Testis (tissue), 3 donors: ENCODE results near the gene SLITRK3. TPM values are rescaled to one million over a fixed set of nuclear protein-coding genes. Genes with fewer than 3 reads are reported as not detected.

ENCODE experiments used
- DNase-seq: peaks from one replicate; pipeline ENCODE4 v3.0.0-alpha.2; 2019
- H3K27ac ChIP-seq, 2 donors: fragments of 200-600 bp; sonication (generic); one replicate each; pipeline ENCODE4 v1.5.1; 2019
- H3K27me3 ChIP-seq: fragments of 200-600 bp; sonication (generic); one replicate; pipeline ENCODE4 v1.5.1; 2019
- H3K36me3 ChIP-seq: fragments of 200-600 bp; sonication (generic); one replicate; pipeline ENCODE4 v1.5.1; 2017; ENCODE audit warnings: low read depth; ENCODE audit errors: missing control alignments
- H3K4me1 ChIP-seq: fragments of 200-600 bp; sonication (generic); one replicate; pipeline ENCODE4 v1.5.1; 2019
- H3K4me3 ChIP-seq, 2 donors: fragments of 200-600 bp; sonication (generic); one replicate each; pipeline ENCODE4 v1.5.1; 2017 to 2019
- H3K9me3 ChIP-seq: fragments of 200-600 bp; sonication (generic); one replicate; pipeline ENCODE4 v1.5.1; 2017
- CTCF ChIP-seq, 3 experiments: fragments of 450-650 bp in 2 of 3; fragments of 200-600 bp in 1 of 3; sonication (generic) in 1 of 3; IDR thresholded peaks; one replicate each; pipeline ENCODE4 v1.5.1; 2016 to 2019; ENCODE audit warnings: antibody characterized with exemption in 3 of 3, mild to moderate bottlenecking in 2 of 3, moderate library complexity in 1 of 3
- POLR2A ChIP-seq: fragments of 450-650 bp; IDR thresholded peaks from one replicate; pipeline ENCODE4 v1.6.1; 2017; ENCODE audit warnings: antibody characterized with exemption, mild to moderate bottlenecking, moderate library complexity
- WGBS, 2 donors: methylation state at CpG; one replicate each; pipeline ENCODE4 v1.1.5; 2018; 5-methylcytosine and 5-hydroxymethylcytosine counted together
- intact Hi-C: fragments of 100-400 bp; cut with DNase I; formaldehyde crosslinking; loops from one replicate; pipeline ENCODE4 v1.15.1; 2023; ENCODE audit warnings: low total_unique reads
- polyA plus RNA-seq: library from polyadenylated mRNA; stranded (reverse); fragments of 350-450 nt; fragmentation: Illumina TruSeq; extraction: RNeasy Lipid Tissue Mini Kit (QIAGEN cat#74804); gene quantifications from one replicate; pipeline ENCODE4 v1.2.3, GENCODE V29; 2014; ENCODE audit warnings: low read depth, low replicate concordance; ENCODE audit not compliant: insufficient read depth
- total RNA-seq, 2 donors: library from RNA; depleted of rRNA; stranded (reverse); fragments of >200 nt; gene quantifications; one replicate each; pipeline ENCODE4 v1.2.3, GENCODE V29; 2016

SLITRK3 gene
- total and polyA plus RNA-seq, 3 donors from 2014 or later: 0.06 to 1.6 (median 0.16) TPM

GRCh38 chr3:165206454-165207266 lies 10.5 kb upstream of the SLITRK3 start:
- H3K36me3 ChIP-seq: no peaks in the 10 kb centered on the region
- DNase-seq: peak; percentile 87
- intact Hi-C loops: no loop called here
- peak overlapping the region in 1 of 2 donors; percentile 11 for H3K27ac ChIP-seq
- H3K27me3 ChIP-seq: no peaks in the 10 kb centered on the region
- TF ChIP-seq POLR2A (no peak), CTCF (IDR thresholded peaks at IDR 0.05) (peak; percentile 49 to 76 (median 58))
- WGBS, 2 donors: 13 to 15% methylated on average over 26 of the region's 26 CpGs
- H3K4me1 ChIP-seq: no peaks in the 10 kb centered on the region
- H3K9me3 ChIP-seq: no peaks in the 10 kb centered on the region
- H3K4me3 ChIP-seq: peak overlapping the region; percentile 31 to 53

- no peaks in the 10 kb centered on the region for H3K36me3 ChIP-seq
- DNase-seq: no peak
- no peak overlapping the region for H3K4me3 ChIP-seq
- no peaks in the 10 kb centered on the region for H3K4me1 ChIP-seq
- no peaks in the 10 kb centered on the region for H3K9me3 ChIP-seq
- intact Hi-C loops: no loop called here
- TF ChIP-seq CTCF (IDR thresholded peaks at IDR 0.05) (no peak), POLR2A (no peak)
- H3K27me3 ChIP-seq: no peaks in the 10 kb centered on the region
- H3K27ac ChIP-seq: no peak overlapping the region
- WGBS, 2 donors: 90 to 91% methylated on average over 1 of the region's 1 CpG
Observed at GRCh38 chr3:165204445-165204844, 8.3 kb upstream of the SLITRK3 start.

- intact Hi-C loops: no loop called here
- Histone ChIP-seq H3K27ac (no peak overlapping the region), H3K4me1 (no peaks in the 10 kb centered on the region), H3K9me3 (no peaks in the 10 kb centered on the region), H3K4me3 (no peak overlapping the region), H3K36me3 (no peaks in the 10 kb centered on the region), H3K27me3 (no peaks in the 10 kb centered on the region)
- DNase-seq: no peak
- TF ChIP-seq POLR2A (no peak), CTCF (IDR thresholded peaks at IDR 0.05) (no peak)
- 93% methylated on average over 5 of the region's 5 CpGs for WGBS, 2 donors
Observed at GRCh38 chr3:165202995-165203394, 6.8 kb upstream of the SLITRK3 start.

- intact Hi-C loops: no loop called here
- no peaks in the 10 kb centered on the region for H3K9me3 ChIP-seq
- H3K36me3 ChIP-seq: no peaks in the 10 kb centered on the region
- no peak for TF ChIP-seq CTCF (IDR thresholded peaks at IDR 0.05)
- no peak for TF ChIP-seq POLR2A
- H3K4me1 ChIP-seq: peaks cover 4% of the 10 kb centered on the region
- WGBS, 2 donors: 87 to 92% methylated on average over 2 of the region's 2 CpGs
- no peak for DNase-seq
- H3K27ac ChIP-seq: no peak overlapping the region
- no peak overlapping the region for H3K4me3 ChIP-seq
- H3K27me3 ChIP-seq: no peaks in the 10 kb centered on the region
Observed at GRCh38 chr3:165201964-165202363, 5.8 kb upstream of the SLITRK3 start.

GRCh38 chr3:165197481-165197800 lies 1.3 kb upstream of the SLITRK3 start:
- Histone ChIP-seq H3K27me3 (peaks cover 8% of the 10 kb centered on the region), H3K27ac (no peak overlapping the region), H3K4me1 (peaks cover 27% of the 10 kb centered on the region), H3K4me3 (no peak overlapping the region), H3K9me3 (no peaks in the 10 kb centered on the region), H3K36me3 (no peaks in the 10 kb centered on the region)
- intact Hi-C loops: no loop called here
- 34 to 45% methylated on average over 3 of the region's 3 CpGs for WGBS, 2 donors
- no peak for DNase-seq
- TF ChIP-seq CTCF (IDR thresholded peaks at IDR 0.05) (no peak), POLR2A (no peak)
